Kasumi-1 (cell line): ENCODE data around the gene MRFAP1.
A peak's percentile ranks its signal among the peaks of the same experiment; 100 is the strongest.
"Not testable (repeated sequence)": the region's sequence is repeated elsewhere in the genome, so short reads cannot be mapped to it uniquely, and the experiment has no call there.

Experiments
- DNase-seq, 2 experiments: peaks; one replicate each; lab custom pipeline; 2025; lab: John Stamatoyannopoulos, UW

Gene MRFAP1

DNA sequence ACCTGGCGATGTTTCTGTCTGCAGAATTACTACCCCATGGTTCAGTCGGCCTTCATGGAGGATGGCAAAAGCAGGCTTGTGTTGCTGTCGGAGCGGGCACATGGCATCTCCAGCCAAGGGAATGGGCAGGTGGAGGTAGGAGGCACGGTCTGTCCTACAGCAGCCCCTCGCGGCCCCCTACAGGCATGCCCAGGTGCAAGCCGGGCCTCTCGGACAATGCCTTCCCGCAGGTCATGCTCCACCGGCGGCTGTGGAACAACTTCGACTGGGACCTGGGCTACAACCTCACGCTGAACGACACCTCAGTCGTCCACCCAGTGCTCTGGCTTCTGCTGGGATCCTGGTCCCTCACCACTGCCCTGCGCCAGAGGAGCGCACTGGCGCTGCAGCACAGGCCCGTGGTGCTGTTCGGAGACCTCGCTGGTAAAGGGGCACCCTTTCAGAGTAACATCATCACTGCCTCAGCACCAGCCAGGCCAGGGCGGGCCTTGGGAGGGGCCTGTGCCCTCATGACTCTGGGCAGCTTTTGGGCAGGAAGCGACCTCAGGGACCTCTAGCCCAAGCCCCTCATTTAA, 29.5 kb upstream of the MRFAP1 start:
- no peak for DNase-seq

DNA sequence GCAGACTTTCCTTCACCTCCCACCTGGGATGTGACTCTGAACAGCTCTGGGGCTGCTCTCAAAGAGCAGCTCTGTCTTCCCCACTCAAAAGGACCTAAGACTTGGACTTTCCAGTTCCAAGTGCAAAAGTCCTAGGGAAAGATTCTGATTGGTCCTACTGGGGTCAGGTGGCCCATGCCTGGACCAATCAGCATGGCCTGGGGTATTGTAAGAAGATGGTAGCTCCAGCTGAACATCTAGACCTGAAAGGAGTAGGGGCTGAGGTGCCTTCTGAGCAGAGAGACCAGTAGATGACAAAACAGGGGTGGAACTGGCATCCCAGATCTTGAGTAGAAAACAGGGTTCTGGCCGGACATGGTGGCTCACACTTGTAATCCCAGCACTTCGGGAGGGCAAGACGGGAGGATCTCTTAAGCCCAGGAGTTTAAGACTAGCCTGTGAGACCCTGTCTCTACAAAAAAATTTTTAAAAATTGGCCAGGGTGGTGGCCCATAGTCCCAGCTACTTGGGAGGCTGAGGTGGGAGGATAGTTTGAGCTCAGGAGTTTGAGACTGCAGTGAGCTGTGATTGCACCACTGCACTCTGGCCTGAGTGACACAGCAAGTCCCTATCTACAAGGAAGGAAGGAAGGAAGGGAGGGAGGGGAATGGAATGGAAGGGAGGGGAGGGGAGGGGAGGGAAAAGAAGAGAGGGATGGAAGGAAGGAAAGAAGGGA, 27.4 kb upstream of the MRFAP1 start:
- no peak for DNase-seq

DNA sequence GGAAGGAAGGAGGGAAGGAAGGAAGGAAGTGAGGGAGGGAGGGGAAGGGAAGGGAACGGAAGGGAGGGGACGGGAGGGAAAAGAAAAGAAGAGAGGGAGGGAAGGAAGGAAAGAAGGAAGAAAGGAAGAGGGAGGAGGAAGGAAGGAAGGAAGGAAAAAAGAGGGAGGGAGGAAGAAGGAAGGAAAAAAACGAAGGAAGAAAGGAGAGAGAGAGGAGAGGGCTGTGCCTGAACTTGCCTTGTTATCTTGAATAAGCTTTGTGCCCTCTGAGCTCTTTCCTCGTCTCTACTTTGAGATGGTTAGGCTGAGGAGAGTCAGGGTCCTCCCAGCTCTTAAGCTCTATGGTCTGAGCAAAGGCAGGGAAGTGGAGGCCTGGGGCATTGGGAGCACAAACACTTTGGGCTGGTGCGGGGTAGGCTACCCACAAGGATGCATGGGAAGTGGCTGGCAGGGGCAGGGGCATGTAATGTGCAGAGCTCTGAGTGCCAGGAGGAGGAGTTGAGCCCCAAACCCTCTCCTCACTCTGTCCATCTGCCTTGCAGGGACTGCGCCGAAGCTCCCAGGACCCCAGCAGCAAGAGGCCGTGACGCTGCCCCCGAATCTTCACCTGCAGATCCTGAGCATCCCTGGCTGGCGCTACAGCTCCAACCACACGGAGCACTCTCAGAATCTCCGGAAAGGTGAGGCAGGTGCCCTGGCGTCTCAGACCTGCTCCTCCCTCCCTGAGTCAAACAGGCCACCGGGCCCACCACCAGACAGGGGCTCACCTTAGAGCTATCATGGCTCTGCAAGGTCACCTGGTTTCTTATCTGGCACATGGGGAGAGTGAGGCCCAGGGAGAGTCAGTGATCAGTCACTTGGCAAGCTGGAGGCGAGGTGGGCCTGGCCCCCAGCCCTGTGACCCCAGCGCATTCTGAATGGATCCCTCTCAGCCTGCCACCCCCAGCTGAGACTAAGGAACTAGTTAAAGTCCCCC, 26.5 kb upstream of the MRFAP1 start:
- no peak for DNase-seq

DNA sequence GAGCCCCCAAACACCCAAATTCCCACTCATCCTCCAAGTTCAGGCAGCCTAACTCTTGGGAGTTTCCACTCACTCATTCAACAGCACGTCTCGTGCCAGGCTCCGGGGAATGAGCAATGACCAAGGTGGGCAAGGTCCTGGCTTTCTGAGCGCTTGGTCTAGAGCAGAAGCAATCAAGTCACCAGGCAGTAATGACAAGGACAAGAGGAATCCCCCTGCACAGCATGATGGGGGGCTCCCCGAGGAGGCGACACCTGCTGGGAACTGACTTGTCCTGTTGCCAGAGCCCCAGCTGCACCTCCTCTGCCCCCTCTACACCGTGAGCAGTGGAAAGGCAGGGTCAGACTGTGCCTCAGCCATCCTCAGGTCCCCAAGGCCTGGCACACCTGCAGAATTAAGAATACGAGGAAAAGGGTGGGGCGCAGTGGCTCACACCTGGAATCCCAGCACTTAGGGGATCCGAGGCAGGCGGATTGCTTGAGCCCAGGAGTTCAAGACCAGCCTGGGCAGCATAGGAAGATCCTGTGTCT, 25.7 kb upstream of the MRFAP1 start:
- DNase-seq: no peak

DNA sequence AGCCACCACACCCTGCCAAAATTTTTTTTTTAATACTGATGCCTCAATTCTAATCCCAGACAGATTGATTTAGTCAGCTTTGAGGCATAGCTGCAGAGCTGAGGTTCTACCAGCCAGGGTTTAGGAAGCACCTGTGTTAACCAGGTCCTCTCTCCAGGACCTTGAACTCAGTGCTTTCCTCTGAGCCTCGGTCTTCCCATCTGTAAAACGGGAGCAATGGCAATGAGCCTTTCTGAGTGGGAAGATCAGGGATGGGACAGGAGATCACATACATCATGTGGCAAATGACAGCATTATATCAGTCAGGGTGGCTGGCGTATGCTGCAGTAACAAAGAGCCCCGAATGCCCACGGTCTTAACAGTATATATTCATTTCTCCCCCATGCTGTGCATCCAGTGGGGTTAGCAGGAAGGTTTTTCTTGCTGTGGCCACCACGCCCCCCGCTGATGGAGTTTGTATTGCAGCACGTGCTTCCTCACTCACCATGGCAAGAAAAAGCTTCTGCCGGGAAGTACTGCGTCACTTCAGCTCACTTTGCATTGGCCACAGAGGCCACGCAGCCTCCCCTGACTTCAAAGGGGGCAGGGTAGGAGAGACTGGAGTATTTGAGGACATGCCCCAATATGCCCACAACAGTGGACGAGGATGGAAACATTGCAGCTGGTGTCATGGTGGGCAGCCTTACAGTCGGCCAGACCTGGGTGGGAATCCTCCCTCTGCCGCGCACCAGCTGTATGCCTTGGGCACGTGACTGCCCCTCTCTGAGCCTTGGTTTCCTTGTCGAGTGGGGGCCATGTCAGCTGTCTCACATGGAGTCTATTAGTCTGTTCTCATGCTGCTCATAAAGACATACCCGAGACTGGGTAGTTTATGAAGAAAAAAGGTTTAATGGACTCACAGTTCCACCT, 24.1 kb upstream of the MRFAP1 start:
- no peak for DNase-seq

DNA sequence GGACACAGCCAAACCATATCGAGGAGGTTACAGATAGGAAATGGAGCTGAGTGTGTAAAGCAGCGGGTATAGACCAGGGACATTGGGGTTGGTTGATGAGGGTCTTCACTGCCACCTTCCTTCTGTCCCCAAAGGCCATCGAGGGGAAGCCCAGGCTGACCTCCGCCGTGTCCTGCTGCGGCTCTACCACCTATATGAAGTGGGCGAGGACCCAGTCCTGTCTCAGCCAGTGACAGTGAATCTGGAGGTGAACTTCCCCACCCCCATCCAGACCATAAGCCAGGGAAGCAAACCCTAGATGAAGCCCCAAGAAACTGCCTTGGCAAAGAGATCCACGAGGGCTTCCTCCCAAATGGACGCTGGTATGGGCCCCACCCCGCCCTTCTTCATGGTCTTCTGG, 23.2 kb upstream of the MRFAP1 start:
- no peak for DNase-seq

DNA sequence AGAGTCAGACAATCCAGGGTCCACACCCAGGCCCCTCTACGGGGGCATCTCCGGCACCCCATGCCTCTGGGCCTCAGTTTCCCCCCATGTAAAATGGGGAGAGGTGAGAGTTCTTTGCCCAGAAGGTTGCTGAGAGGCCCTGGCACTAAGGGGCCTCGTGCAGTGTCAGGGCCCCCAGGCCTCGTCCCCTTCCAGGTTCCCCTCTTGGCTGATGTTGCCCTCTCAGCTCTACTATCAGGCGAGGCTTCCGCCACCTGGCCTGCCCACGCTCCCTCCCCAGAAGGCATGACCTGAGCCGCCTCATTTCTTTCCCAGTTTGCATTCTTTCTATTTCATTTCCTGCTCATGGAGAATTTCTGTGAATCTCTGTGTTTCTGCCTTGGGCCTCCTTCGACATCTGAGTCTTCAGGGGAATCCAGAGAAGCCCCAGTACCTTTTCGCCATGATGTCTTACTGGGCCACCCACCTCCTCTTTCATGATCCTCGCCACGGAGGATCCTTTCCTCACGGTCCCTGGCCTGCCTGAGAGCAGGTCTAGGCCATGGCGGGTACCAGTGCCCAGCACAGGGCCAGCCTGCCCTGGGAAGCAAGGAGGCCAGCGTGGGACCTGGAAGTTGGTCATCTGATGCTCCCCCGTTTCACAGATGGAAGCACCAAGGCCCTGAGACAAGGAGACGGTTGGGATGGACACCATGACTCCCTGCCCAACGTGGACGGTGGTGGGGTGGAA, 21.9 kb upstream of the MRFAP1 start:
- DNase-seq: no peak

DNA sequence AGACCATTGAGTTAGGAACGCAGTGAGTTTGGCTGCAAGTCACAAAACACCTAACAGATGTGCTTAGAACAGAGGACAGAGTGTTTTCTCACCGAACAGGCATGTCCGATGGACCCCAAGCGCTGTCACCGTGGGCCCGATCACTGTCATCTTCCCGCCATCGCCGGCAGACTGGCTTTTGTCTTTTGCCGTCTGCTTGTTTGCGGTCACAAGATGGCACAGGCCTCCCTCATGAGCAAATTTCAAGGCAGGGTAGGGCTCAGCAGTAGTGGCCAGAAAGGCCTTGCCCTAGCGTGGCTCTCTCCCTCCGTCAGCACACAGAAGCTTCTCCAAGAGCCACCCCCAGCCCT, 21.4 kb upstream of the MRFAP1 start:
- DNase-seq: no peak

DNA sequence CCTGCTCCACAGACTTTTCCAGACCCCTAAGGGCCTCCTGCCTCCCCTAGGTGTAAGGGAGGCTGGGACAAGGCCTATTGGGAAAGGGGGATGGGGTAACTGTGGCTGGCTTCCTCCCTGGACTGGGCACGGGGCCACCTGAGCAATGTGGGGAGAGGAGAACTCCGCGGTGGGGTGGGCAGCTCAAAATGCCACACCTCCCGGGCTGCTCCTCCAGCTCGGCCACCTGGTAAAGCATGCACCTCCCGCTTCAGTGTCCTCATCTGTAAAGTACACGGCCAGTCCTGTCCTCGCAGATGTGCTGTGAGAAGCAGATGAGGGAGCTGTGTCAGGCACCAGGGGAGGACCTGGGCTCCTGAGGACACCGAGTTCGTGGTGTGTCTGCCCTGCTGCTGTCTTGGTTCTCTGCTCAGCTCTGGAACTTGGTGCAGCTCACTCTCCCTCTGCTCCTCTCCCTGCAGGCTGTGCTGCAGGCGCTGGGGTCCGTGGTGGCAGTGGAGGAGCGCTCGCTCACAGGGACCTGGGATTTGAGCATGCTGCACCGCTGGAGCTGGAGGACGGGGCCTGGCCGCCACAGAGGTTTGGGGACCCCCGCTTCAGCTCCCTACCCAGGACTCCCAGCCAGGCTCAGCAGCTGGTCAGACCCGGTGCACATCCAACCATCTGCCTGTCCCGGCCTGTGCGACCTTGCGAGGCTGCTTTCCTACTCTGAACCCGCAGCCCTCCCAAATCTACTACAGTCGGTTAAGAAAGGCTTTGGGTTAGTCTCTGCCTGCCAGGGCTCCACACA, 20.8 kb upstream of the MRFAP1 start:
- no peak for DNase-seq

DNA sequence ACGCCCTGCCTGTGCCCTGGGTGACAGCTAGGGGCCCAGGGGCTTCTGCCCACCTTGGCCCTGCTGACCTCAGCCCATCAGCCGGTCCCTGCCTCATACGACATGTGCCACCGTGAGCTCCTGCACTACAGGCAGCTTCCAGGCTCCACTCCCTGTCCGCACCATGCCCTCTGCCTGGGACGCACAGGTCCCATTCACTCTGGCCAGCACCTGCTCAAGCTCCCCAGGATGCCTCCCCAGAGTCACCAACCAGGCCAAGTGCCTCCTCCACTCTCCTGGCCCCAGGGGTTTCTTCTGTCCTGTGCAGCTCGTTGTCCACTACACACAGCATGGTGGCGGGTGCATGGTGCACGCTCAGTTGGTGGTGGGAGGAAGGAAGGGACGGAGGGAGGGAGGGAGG, 20.2 kb upstream of the MRFAP1 start:
- DNase-seq: no peak

DNA sequence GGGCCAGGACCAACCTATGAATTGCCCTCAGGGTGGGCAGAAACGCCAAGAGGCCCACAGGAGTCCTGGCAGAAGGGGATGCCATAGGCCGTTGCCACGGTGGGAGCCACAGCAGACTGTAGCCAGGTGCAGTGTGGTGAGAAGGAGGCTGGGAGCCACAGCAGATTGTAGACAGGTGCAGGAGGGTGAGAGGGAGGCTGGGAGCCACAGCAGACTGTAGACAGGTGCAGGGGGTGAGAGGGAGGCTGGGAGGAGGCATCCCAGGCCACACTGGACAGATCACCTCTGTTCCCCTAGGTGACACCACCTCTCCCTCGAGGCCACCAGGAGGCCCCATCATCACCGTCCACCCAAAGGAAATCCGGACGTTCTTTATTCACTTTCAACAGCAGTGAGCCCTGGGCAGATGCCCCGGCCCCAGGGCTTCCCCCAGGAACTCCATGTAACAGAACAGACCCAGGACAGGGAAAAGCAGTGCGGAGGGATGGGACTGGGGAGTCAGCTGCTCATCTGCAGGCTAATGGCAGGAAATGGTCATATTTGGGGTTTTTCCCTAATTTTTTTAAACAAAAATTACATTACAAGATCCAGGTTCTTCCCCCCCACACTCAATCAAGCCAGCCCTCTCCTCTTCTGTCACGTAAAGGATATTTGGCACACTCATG, 19.5 kb upstream of the MRFAP1 start:
- DNase-seq: no peak

DNA sequence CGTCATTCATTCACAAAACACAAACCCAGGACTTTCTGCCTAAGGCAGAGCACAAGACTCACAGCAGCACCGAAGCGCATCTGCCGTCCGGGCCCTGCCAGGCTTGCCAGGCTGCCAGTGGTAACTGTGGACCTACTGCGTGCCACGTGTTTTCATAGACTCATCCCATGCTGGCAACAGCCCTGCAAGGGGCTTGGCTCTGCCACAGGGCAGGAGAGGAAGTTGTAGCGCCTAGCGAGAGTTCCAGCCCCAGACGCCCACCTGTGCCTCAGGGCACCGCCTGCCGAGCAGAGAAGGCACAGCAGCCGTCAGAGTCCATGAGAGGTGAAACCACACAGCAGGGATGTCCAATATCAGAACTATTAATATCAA, 18.9 kb upstream of the MRFAP1 start:
- DNase-seq: no peak

DNA sequence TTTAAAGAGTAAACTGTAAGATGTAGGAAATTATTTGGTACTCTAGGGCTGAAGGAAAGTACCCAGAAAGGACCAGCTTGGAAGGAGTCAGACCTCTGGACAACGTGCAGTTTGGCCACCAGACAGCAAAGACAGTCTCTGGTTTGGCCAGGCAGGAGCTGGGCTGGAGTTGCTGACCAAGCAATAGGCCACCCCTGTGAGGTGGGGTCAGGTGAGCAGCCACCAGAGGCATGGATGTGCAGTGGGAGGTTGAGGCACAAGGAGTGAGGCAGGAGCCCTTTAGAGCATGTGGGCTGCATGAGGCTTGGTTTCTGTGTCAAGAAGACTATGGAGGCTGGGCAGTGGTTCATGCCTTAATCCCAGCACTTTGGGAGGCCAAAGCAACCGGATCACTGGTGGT, 17.7 kb upstream of the MRFAP1 start:
- no peak for DNase-seq

DNA sequence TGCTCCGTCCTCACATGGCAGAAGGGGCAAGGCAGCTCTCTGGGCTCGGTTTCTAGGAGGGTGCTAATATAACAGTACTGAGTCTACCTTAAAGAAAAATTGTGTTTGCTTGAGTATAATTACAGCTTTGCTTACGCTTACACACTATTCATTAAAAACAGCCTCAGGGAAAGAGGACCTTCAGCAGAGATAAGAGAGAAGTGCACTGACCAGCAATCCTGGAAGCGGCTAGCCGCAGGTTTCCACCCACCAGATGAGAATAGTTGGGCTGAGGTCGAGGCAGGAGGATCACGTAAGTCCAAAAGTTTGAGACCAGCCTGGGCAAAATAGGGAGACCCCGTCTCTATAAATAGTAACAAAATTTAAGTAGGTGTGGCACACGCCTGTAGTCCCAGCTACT, 15.2 kb upstream of the MRFAP1 start:
- no peak for DNase-seq

DNA sequence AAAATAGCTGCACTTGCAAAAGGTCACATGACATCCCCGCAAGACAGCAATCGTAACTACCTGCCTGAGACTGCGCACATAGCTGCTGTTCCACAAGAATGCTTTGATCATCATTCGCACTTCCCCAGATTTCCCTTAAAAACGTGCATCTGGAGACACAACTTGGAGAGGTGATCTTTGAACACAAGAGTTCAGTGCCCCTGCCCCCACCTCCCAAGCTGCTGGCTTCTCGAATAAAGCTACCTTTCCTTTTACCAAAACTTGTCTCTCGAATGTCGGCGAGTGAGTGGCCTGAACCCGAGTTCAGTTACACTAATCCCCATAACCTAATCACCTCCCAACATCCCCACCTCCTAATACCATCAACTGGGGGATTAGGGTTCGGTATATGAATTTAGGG, 14.4 kb upstream of the MRFAP1 start:
- no peak for DNase-seq

DNA sequence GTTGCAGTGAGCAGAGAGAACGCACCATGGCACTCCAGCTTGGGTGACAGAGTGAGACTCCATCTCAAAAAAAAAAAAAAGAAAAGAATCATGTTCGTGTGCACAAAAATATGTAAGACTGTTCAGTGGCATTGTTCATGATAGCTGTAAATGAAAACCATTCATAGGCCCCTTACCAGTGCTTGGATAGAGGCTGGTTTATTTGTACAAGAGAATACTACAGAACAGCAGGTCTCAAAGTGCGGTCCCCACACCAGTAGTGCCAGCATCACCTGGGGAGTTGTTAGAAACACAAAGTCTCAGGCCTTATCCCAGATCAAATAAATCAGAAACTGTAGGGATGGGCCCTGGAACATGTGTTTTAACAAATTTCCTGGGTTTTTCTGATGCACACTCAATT, 12.7 kb upstream of the MRFAP1 start:
- DNase-seq: no peak

DNA sequence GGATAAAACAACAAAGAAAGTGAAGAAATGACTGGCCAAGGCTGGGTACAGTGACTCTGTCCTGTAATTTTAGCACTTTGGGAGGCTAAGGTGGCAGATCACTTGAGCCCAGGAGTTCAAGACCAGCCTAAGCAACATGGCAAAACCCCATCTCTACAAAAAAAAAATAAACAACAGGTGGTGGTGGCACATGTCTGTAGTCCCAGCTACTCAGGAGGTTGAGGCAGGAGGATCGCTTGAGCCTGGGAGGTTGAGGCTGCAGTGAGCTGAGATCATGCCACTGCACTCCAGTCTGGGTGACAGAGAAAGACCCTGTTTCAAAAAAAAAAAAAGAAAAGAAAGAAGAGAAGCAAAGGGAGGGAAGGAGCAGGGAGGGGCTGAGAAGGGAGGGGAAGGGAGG, 12.0 kb upstream of the MRFAP1 start:
- not testable (repeated sequence) for DNase-seq

DNA sequence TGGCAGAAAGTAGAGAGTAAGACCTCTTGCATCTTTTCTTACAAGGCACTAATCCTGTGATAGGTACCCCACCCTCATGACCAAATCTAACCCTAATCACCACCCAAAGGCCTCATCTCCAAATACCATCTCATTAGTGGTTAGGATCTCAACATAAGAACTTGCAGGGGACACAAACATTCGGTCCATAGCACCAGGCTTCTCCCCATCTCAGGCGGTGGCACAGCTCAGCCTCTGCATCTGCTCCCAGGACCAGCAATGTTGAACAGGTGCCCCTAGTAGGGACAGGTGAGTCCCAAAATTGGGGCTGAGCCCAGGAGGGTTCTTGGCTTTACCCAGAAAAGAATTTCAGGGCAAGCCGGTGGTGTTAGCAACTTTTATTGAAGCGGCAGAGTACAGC, 8.4 kb upstream of the MRFAP1 start:
- no peak for DNase-seq

DNA sequence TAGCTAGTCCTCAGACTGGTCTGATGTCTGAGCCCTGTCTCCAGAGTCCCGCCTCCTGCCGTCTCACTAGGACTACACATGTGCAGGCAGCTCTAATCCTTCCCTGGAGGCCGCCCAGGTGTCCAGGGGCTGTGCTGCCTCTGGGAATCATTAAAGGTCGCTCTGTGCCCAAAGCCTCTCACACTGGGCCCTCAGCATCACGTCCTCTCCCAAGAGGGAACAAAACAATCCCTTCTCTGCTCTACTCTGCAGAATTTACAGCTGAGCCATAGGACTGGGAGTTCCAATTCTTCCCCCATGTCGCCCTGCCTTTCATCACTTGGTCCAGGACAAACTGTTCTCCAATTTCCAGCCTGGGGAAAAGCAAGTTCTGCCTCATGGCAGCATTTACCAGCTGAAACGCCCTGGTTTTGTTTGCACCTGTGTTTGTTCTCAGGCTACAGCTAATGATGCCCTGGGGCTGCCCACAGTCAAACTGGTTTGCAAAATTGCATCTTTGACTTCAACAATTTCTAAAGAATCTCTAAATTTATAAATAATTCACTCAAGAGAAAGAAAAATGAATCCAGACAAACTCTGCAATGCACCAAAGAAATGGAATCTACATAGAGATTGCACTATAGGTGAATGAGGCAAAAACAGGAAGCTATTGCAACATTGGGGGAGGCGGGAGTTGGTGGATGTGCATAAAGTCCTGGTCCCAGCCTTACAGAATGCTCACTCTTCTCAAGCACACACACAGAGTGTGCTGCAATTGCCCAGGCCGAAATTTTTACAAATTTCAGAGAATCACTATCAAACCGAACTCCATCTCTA, 7.2 kb upstream of the MRFAP1 start:
- DNase-seq: peak; percentile 69 to 82
